HG03378 (cell line): ENCODE measurements around the gene MRPL45.
"Not testable (repeated sequence)": the region's sequence is repeated elsewhere in the genome, so short reads cannot be mapped to it uniquely, and the experiment has no call there.

Experiments used
- ATAC-seq: cut with Tn5 transposase; IDR thresholded peaks from one replicate; pipeline ENCODE4 v1.9.1; 2021; ENCODE audit warnings: mild to moderate bottlenecking, moderate library complexity; ENCODE audit not compliant: unreplicated experiment

MRPL45 gene

DNA sequence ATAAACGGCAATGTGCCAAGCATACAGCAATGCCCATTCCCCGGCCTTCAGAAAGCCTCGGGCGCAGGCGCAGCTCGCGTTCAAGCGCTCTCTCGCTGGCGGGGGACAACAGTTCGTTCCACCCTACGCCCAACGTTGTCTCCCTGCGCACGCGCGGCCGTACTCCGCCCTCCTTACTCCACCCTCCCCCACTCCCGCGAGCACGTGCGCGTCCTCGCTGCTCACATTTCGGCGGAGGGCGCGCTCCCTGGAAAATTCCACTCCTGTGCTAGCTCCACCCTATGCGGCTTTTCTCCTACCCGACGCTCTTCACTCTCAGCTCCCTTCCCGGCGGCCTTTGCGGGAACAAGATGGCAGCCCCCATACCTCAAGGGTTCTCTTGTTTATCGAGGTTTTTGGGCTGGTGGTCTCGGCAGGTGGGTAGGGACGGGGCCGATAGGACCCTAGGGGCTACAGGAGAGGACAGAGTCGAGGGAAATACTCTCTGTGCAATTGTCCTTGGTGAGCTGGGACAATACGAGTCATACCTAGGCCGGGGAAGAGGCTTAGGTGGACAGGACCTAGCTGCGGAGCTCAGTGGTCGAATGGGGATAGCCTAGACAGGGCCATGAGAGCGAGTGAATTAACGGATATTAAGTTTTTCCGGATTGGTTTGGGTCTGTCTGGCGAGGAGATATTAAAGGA, at the start of gene MRPL45:
Gene MRPL45 (plus strand): TSS at position 335 of the 684 bp plus-strand sequence. CDS start 16 bp downstream, at position 351.
- peak; percentile 87 for ATAC-seq

DNA sequence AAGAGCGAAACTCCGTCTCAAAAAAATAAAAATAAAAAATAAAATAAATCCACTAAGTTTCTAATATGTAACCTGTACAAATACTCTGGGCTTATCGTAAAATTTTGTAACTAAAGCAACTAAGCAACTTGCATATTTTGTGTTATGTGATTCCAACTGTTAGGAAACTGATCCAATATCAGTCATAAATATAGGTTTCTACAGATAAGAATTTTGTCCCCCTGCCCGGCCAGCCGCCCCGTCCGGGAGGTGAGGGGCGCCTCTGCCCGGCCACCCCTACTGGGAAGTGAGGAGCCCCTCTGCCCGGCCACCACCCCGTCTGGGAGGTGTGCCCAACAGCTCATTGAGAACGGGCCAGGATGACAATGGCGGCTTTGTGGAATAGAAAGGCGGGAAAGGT, 43.8 kb upstream of the MRPL45 start:
- not testable (repeated sequence) for ATAC-seq

DNA sequence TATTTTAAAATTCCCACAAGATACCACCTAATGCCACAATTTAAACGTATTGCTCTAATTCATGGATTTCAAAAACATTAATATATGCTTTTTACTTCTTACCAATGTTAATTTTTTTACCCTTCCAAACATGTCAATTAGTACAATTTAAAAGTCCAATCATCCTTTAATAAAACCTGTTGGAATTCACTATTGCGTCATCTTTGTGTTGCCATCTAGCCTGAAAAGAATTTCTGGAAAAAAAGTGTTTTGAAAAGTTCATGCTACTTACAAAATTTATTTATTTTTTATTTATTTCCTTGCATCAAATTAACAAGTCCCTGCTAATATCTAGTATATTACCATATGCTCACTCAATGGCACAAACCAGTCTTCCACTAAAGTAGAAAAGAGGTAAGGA, 42.6 kb upstream of the MRPL45 start:
- not testable (repeated sequence) for ATAC-seq

DNA sequence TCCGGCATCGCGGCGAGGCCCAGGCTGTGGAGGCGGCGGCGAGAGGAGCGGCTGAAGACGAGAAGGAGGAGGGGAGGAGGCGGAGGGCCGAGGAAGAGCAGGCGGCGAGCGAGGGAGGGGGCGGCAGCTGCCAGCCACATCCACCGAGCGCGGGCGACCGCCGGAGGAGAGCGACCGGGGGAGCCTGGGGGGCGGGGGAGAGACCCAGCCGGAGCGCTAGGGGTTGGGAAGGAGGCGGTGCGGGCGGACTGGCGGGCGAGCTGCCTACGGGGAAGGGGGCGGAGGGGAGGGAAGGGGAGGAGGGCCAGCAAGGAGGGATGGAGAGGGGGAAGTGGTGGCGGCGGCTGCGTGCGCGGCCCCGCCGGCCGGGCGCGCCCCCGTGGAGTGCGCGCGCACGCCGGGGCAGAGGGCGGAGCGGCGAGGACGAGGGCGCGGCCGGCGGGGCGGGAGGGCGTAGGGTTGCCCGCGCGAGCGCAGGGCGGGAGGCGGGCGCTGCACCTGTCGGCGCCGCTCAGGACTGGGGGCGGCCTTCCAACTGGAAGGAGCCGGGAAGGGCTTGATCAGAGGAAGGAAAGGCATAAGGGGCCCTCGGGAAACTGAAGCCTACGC, 39.9 kb upstream of the MRPL45 start:
- not testable (repeated sequence) for ATAC-seq

GRCh38 chr17:38265974-38266506, 30.9 kb upstream of the MRPL45 start:
- not testable (repeated sequence) for ATAC-seq

DNA sequence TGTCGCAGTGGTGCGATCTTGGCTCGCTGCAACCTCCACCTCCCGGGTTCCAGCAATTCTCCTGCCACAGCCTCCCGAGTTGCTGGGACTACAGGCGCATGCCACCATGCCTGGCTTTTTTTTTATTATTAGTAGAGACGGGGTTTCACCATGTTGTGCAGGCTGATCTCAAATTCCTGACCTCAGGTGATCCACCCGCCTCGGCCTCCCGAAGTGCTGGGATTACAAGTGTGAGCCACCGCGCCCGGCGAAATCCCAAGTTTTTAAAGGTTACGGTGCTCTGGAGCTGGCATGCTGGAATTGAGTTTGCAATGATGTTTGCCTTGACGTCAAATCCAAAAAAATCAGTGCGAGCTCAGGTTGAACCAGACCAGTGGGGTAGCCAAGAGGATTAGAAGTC, 30.4 kb upstream of the MRPL45 start:
- ATAC-seq = not testable (repeated sequence)

DNA sequence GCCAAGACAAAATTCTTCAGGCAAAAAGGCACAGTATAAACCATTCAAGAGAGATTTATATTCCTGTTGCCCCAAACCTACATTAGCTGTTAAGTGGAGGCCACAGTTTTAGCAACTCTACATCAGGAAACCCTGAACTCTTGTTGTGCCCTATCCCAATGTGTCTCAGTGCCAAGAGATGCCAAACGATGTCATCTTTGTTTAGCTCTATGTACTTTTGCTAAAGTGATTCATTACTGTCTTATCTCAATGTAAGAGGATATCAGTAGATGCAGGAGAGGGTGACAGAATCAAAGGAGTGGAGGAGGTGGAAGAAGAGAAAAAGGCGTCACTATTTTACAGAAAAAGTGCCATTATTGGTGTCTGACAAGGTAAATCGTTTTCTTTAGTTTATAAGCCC, 28.8 kb upstream of the MRPL45 start:
- not testable (repeated sequence) for ATAC-seq

- not testable (repeated sequence) for ATAC-seq
Observed at GRCh38 chr17:38269045-38269444, 27.9 kb upstream of the MRPL45 start.

DNA sequence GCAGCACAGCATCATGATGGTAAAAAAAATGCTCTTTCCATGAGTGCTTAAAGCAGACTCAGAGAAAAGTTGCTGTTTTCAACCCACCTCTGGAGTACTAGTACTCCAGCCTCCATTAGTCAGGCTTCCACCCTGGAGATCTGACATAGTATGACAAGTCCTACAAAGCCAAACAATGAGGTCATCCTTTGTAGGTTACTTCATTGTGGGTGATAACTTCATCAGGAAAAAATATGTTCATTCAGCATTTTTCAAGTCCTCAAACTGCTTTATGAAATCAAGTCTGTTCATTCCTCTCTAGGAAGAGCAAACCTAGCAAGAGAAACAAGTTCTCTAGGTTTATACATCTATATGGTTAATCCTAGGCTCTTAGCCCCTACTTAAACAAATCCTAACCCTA, 27.4 kb upstream of the MRPL45 start:
- not testable (repeated sequence) for ATAC-seq

DNA sequence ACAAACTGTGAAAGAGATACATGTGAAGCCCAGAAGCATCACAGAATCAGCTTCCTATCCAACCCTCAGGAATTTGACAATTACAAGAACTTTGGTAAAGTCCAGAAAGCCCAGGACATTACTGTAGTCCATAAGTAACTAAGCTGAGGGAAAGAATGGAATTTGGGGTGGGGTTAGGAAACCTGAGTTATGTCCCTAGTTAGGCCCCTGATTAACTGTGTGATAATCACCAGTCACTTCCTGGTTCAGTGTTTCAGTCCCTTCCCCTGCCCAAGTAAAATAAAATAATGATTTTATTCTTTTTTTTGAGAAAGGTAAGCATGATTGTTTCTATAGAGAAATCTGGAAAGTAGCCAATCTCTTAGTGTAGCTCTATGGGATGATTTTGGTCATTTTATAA, 11.0 kb upstream of the MRPL45 start:
- ATAC-seq = not testable (repeated sequence)

DNA sequence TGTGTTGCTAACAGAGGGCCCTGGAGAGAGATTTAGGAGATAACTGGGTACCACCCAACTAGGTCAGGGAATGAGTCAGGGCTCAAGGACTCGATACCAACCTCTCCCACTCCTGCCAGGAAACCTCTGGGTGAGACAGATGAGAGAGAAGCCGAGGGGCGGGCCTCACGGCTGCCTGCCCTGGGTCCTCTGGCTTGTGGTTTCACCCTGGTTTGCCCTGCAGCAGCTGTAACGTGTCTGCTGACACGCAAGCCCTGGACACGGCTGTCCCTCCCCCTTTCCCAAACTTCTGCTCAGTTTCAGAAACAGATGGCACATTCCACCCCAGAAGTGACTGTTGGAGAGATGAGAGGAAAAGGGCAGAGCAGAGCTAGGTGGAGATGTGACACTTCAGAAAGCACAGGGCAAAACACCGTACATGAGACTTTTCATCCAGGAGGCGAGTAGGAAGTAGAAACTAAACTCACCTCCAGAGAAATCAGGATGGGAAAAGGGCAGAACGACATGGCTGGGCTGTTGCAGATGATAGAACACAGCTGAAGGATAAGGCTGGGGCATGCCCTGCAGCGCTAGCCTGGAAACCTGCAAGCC, 10.4 kb upstream of the MRPL45 start:
- ATAC-seq = not testable (repeated sequence)

DNA sequence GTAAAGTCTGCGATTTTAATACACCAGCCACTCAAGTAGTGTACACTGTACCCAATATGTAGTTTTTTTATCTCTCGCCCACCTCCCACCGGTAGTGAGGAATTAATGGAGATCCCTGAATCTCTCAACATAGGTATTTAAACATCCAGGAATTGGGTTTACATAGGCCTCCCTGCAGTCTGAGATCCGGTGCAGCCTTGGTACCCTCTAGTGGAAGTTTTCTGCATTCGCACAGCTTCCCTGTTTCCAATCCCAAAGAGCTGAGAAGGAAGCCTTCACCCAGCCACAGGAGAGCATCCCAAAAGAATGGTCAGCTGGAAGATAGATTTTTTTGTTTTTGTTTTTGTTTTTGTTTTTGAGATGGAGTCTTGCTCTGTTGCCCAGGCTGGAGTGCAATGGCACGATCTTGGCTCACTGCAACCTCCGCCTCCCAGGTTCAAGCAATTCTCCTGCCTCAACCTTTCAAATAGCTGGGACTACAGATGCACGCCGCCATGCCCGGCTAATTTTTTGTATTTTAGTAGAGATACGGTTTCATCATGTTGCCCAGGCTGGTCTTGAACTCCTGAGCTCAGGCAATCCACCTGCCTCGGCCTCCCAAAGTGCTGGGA, 8.6 kb upstream of the MRPL45 start:
- ATAC-seq = not testable (repeated sequence)

DNA sequence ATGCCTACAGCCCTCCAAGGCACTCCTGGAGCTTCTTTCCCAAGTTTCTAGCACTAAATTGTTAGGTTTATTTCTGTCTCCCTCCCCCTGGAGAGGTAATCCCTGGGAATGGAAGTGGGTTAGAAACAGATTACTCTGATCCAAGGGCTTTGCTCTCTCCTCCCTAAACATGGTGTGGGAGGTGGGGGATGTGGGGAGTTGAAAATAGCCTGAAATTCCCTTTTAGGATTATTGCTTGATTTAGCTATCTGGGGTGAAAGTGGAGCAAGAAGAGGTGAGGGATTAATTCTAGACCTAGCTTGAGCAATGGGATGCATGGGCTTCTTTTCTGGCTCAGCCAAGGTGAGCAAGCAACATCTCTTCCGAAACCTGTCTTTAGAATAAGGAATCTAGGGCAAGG, 7.2 kb upstream of the MRPL45 start:
- ATAC-seq = not testable (repeated sequence)

DNA sequence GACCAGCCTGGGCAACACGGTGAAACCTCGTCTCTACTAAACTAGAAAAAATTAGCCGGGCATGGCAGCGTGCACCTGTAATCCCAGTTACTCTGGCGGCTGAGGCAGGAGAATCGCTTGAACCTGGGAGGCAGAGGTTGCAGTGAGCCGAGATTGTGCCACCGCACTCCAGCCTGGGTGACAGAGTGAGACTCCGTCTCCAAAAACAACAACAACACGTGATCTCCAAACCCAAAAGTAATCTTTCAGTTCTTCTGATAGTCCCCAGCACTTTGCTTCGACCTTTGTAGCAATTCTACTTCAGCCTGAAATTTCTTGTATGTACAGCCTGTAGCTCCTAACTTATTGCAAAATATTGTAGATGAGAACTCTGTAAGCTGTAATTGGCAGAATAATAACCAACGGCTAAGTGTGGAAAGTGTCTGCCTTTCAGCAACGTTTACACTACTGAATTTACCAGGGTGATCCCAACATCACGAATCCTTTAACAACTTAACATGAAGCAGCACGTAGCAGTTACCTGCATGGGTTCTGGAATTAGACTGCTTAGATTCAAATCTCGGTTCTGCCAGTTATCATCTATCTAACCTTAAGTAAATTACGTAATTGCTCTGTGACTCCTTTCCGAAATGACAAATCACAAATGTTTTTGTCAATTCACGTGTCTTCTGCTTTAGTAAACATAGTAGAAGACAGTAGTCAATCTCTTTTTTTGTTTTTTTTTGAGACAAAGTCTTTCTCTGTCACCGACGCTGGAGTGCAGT, 1.2 kb upstream of the MRPL45 start:
- ATAC-seq = not testable (repeated sequence)

DNA sequence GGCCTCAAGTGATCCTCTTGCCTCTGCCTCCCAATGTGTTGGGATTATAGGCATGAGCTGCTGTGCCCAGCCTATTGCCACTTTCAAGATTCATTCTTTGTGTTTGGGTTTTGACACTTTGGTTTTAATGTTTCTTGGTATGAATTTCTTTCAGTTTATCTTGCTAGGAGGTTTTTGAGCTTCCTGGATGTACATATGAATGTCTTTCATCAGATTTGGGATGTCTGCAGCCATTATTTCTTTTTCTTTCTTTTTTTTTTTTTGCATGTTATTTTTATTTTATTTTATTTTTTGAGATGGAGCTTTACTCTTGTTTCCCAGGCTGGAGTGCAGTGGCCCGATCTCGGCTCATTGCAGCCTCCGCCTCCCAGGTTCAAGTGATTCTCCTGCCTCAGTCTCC, 18.5 kb downstream of the MRPL45 start:
- no peak for ATAC-seq

DNA sequence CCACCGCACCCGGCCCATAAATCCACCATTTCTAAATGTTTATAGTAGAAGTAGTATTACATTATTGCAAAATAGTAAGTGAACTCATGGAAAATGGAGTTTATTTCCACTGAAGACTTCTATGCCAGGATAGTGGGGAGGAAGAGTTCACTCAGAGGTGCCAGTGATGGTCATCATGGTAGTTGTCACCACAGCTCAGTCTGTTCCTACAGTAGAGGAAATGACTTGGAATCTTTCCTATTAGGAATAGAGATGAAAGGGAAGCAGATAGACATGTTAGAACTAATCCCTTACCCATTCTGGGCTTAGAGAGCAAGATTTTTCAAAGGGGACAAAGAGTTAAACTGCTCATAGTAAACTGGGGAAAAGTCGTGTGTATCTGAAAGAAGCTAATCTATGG, 20.1 kb downstream of the MRPL45 start:
- ATAC-seq = no peak

DNA sequence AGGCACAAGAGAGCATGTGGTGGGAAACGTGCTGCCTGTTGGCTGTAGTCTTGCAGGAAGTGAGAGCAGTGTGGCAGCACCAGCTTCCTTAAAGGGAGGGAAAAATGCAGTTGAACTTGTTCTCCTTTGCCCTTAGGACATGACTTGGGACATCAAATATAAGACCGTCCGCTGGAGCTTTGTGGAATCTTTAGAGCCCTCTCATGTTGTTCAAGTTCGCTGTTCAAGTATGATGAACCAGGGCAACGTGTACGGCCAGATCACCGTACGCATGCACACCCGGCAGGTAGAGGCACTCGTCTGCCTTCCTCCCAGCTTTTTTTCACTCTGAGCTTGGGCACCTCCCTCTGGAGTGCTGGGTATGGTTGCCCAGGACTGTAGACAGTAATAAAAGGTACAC, 23.5 kb downstream of the MRPL45 start:
- no peak for ATAC-seq

DNA sequence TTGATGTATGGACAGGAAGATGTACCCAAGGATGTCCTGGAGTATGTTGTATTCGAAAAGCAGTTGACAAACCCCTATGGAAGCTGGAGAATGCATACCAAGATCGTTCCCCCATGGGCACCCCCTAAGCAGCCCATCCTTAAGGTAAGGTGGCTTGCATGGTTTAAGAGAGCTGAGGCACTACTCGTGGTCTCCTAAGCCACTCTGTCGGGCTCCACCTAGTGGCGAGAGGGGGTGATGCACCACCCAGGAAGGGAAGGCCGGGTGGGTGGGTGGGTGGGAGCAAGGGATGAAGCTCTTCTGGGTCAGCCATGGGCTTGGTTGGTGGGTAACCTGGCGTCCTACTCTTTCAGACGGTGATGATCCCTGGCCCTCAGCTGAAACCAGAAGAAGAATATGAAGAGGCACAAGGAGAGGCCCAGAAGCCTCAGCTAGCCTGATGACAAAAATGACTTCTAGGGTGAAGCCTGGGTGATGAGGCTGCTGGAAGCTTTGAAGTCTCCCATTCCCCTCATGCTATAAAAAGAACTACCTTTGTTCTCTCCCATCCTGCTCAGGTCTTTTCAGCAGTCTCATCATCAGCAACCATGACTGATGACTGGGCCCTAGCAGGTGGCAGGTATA, 25.3 kb downstream of the MRPL45 start:
- no peak for ATAC-seq

GRCh38 chr17:38322897-38323296, 25.9 kb downstream of the MRPL45 start:
- no peak for ATAC-seq

- no peak for ATAC-seq
Observed at GRCh38 chr17:38324141-38324697, 27.3 kb downstream of the MRPL45 start.
